Epithelial cell of esophagus (primary cell): ENCODE results near the gene GPBP1.

Source experiments
- DNase-seq: peaks from one replicate; pipeline ENCODE4 v3.0.0; 2010; ENCODE audit warnings: low read depth
- H3K4me3 ChIP-seq: 2 replicates; pipeline ENCODE4 v1.5.1; 2011; ENCODE audit warnings: mild to moderate bottlenecking, low read length, control low read depth
- TF ChIP-seq, protein P1 (sequence below): IDR thresholded peaks from 2 replicates; pipeline ENCODE4 v1.5.1; 2011; ENCODE audit warnings: low read depth, mild to moderate bottlenecking, low read length, control low read depth, inconsistent platforms; ENCODE audit not compliant: insufficient read depth; ENCODE audit errors: missing control alignments

Gene GPBP1

DNA sequence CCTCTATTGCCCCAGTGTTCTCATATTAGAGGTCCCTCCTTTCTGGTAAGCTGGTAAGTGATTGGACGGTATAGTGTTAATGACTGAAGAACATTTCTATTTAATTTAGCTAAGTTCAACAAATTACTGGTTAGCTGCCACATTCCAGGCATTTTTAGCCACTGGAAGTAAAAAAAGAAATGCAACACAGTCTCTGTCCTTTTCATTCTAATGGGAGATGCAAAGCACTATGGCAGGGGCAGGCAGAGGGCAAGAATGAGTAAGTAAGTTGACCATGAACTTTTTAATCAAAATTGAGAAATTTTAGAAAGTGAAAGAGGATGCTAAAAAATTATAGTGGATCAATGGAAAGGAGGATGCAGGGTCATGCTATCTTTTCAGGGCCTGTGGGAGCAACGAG lies 137.4 kb downstream of the GPBP1 start:
- no peak for DNase-seq
- H3K4me3 ChIP-seq, result no peak overlapping the region
- TF ChIP-seq, protein P1, sequence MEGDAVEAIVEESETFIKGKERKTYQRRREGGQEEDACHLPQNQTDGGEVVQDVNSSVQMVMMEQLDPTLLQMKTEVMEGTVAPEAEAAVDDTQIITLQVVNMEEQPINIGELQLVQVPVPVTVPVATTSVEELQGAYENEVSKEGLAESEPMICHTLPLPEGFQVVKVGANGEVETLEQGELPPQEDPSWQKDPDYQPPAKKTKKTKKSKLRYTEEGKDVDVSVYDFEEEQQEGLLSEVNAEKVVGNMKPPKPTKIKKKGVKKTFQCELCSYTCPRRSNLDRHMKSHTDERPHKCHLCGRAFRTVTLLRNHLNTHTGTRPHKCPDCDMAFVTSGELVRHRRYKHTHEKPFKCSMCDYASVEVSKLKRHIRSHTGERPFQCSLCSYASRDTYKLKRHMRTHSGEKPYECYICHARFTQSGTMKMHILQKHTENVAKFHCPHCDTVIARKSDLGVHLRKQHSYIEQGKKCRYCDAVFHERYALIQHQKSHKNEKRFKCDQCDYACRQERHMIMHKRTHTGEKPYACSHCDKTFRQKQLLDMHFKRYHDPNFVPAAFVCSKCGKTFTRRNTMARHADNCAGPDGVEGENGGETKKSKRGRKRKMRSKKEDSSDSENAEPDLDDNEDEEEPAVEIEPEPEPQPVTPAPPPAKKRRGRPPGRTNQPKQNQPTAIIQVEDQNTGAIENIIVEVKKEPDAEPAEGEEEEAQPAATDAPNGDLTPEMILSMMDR, result no peak

GRCh38 chr5:57311921-57312735 lies 138.3 kb downstream of the GPBP1 start:
- H3K4me3 ChIP-seq, result no peak overlapping the region
- DNase-seq, result no peak
- TF ChIP-seq, protein P1, result no peak

- TF ChIP-seq, protein P1, result no peak
- DNase-seq, result peak; percentile 65
Observed at GRCh38 chr5:57313716-57314115, 139.9 kb downstream of the GPBP1 start.

More at GRCh38 chr5:57313716-57314115, 139.9 kb downstream of the GPBP1 start:
- H3K4me3 ChIP-seq, result no peak overlapping the region
